Uterus (tissue), 4 donors: ENCODE results near the gene B3GNT3. TPM values are rescaled to one million over a fixed set of nuclear protein-coding genes. Genes with fewer than 3 reads are reported as not detected.
A peak's percentile ranks its signal among the peaks of the same experiment; 100 is the strongest.
"Not testable (repeated sequence)": the region's sequence is repeated elsewhere in the genome, so short reads cannot be mapped to it uniquely, and the experiment has no call there.

Source experiments
- DNase-seq, 2 donors: peaks; one replicate each; pipeline ENCODE4 v3.0.0-alpha.2; 2019 to 2020
- H3K27ac ChIP-seq, 2 donors: fragments of 200-600 bp; sonication (generic); 1 replicate in 1 of 2; 2 replicates in 1 of 2; pipeline ENCODE4 v1.5.1; 2016 to 2018
- H3K27me3 ChIP-seq, 2 donors: fragments of 200-600 bp; sonication (generic); one replicate each; pipeline ENCODE4 v1.5.1; 2018 to 2019; ENCODE audit warnings: control low read depth in 1 of 2
- H3K36me3 ChIP-seq, 2 donors: fragments of 200-600 bp; sonication (generic); one replicate each; pipeline ENCODE4 v1.5.1; 2019; ENCODE audit warnings: control low read depth in 1 of 2
- H3K4me1 ChIP-seq, 2 donors: fragments of 200-600 bp; sonication (generic); one replicate each; pipeline ENCODE4 v1.5.1; 2018 to 2019; ENCODE audit warnings: control low read depth in 1 of 2
- H3K4me3 ChIP-seq, 2 donors: fragments of 200-600 bp; sonication (generic); 1 replicate in 1 of 2; 2 replicates in 1 of 2; pipeline ENCODE4 v1.5.1; 2018 to 2019; ENCODE audit warnings: mild to moderate bottlenecking in 1 of 2
- H3K9me3 ChIP-seq, 2 donors: fragments of 200-600 bp; sonication (generic); one replicate each; pipeline ENCODE4 v1.5.1; 2019; ENCODE audit warnings: control low read depth in 1 of 2
- CTCF ChIP-seq, 4 experiments: fragments of 200-600 bp in 2 of 4; fragments of 450-650 bp in 2 of 4; sonication (generic) in 2 of 4; IDR thresholded peaks; one replicate each; pipeline ENCODE4 v1.5.1; 2016 to 2019; ENCODE audit warnings: antibody characterized with exemption in 4 of 4, mild to moderate bottlenecking in 2 of 4, moderate library complexity in 1 of 4
- POLR2A ChIP-seq, 2 donors: fragments of 450-650 bp; IDR thresholded peaks; one replicate each; pipeline ENCODE4 v1.6.1; 2016; ENCODE audit warnings: antibody characterized with exemption in 2 of 2, mild to moderate bottlenecking in 1 of 2, moderate library complexity in 1 of 2
- intact Hi-C: fragments of 100-400 bp; cut with DNase I; formaldehyde crosslinking; loops from one replicate; pipeline ENCODE4 v1.15.1; 2023; ENCODE audit warnings: low total_unique reads
- total RNA-seq, 4 donors: library from RNA; depleted of rRNA in 3 of 4; stranded (reverse); fragments of >200 nt in 3 of 4; gene quantifications; one replicate each; pipeline versions ENCODE4 v1.1.0 to v1.2.4, GENCODE V29; 2014 to 2023
- donor health status: DM: yes; HTN: yes; CAD: no.

Gene B3GNT3
- total RNA-seq, 4 donors from 2014 or later = 1.4 TPM; not detected in 3

GRCh38 chr19:17775991-17776803, 18.7 kb upstream of the B3GNT3 start:
- TF ChIP-seq CTCF (IDR thresholded peaks at IDR 0.05) (no peak), POLR2A (IDR thresholded peaks at IDR 0.05) (no peak)
- no peak for DNase-seq
- no peaks in the 10 kb centered on the region for H3K36me3 ChIP-seq
- H3K27me3 ChIP-seq = peaks cover 0 to 4% of the 10 kb centered on the region in 2 donors
- H3K9me3 ChIP-seq = no peaks in the 10 kb centered on the region
- no peak overlapping the region for H3K27ac ChIP-seq
- H3K4me1 ChIP-seq = no peaks in the 10 kb centered on the region
- intact Hi-C loops = no loop called here
- no peak overlapping the region for H3K4me3 ChIP-seq

GRCh38 chr19:17777840-17778239, 17.1 kb upstream of the B3GNT3 start:
- H3K27ac ChIP-seq, H3K4me3 ChIP-seq, H3K36me3 ChIP-seq, H3K27me3 ChIP-seq, H3K4me1 ChIP-seq, H3K9me3 ChIP-seq, intact Hi-C loops, DNase-seq: not testable (repeated sequence)

GRCh38 chr19:17778251-17778967, 16.5 kb upstream of the B3GNT3 start:
- Histone ChIP-seq H3K27me3 (peaks cover 0 to 4% of the 10 kb centered on the region in 2 donors), H3K27ac (no peak overlapping the region), H3K9me3 (no peaks in the 10 kb centered on the region), H3K4me3 (no peak overlapping the region), H3K36me3 (no peaks in the 10 kb centered on the region), H3K4me1 (no peaks in the 10 kb centered on the region)
- DNase-seq = peak in 1 of 2 donors; percentile 24
- no peak for TF ChIP-seq CTCF (IDR thresholded peaks at IDR 0.05)
- no peak for TF ChIP-seq POLR2A (IDR thresholded peaks at IDR 0.05)
- intact Hi-C loops = no loop called here

- intact Hi-C loops = no loop called here
- H3K4me3 ChIP-seq = no peak overlapping the region
- DNase-seq = no peak
- TF ChIP-seq POLR2A (IDR thresholded peaks at IDR 0.05) = no peak
- TF ChIP-seq CTCF (IDR thresholded peaks at IDR 0.05) = no peak
- no peaks in the 10 kb centered on the region for H3K4me1 ChIP-seq
- no peaks in the 10 kb centered on the region for H3K36me3 ChIP-seq
- no peaks in the 10 kb centered on the region for H3K9me3 ChIP-seq
- H3K27me3 ChIP-seq = peaks cover 0 to 4% of the 10 kb centered on the region in 2 donors
- no peak overlapping the region for H3K27ac ChIP-seq
Measured at GRCh38 chr19:17778968-17779929, 15.7 kb upstream of the B3GNT3 start.

GRCh38 chr19:17780781-17781180, 14.2 kb upstream of the B3GNT3 start:
- peaks cover 0 to 4% of the 10 kb centered on the region in 2 donors for H3K27me3 ChIP-seq

GRCh38 chr19:17783721-17784120, 11.2 kb upstream of the B3GNT3 start:
- H3K4me1 ChIP-seq, H3K4me3 ChIP-seq, intact Hi-C loops, H3K36me3 ChIP-seq, DNase-seq, H3K27me3 ChIP-seq, H3K9me3 ChIP-seq, H3K27ac ChIP-seq: not testable (repeated sequence)

More at GRCh38 chr19:17780781-17781180, 14.2 kb upstream of the B3GNT3 start:
- no peak for DNase-seq
- TF ChIP-seq CTCF (IDR thresholded peaks at IDR 0.05) (no peak), POLR2A (IDR thresholded peaks at IDR 0.05) (no peak)
- intact Hi-C loops = no loop called here
- Histone ChIP-seq H3K36me3 (no peaks in the 10 kb centered on the region), H3K4me1 (no peaks in the 10 kb centered on the region), H3K9me3 (no peaks in the 10 kb centered on the region), H3K27ac (no peak overlapping the region), H3K4me3 (no peak overlapping the region)
